Naive thymus-derived CD8-positive, alpha-beta T cell (primary cell): ENCODE measurements around the gene PDE4D. TPM values are rescaled to one million over a fixed set of nuclear protein-coding genes. Genes with fewer than 3 reads are reported as not detected.

Experiments
- ATAC-seq, 2 donors: fragments of 150-1000 bp; cut with Tn5 transposase in 1 of 2; sonication (Bioruptor Pico), chemical (Tn5 transposase) in 1 of 2; 1 replicate in 1 of 2; 2 replicates in 1 of 2; pipeline ENCODE4 v1.10.0; 2021; ENCODE audit warnings: mild to moderate bottlenecking in 2 of 2, moderate library complexity in 2 of 2
- POLR2A ChIA-PET: fragments of 350-600 bp; sonication (Branson Sonifier 250); formaldehyde crosslinking; loops from one replicate; lab custom pipeline; 2021; ENCODE audit warnings: antibody characterized with exemption; lab: Charles Lee
- DNase-seq, 10 donors: peaks; one replicate each; pipeline versions ENCODE4 v3.0.0 to v3.0.0-alpha.2; 2020 to 2022
- H3K27ac Mint-ChIP-seq, 10 donors: one replicate each; pipeline ENCODE4 v1.8.0; 2020 to 2022; ENCODE audit warnings: mild to moderate bottlenecking in 10 of 10, mixed read lengths in 10 of 10, moderate library complexity in 4 of 10, inconsistent platforms in 1 of 10
- H3K27me3 Mint-ChIP-seq, 5 donors: one replicate each; pipeline ENCODE4 v1.8.0; 2021 to 2022; ENCODE audit warnings: mixed read lengths in 5 of 5
- H3K36me3 Mint-ChIP-seq, 3 donors: one replicate each; pipeline ENCODE4 v1.8.0; 2020 to 2022; ENCODE audit warnings: mixed read lengths in 3 of 3, mild to moderate bottlenecking in 2 of 3, inconsistent platforms in 1 of 3
- H3K4me1 Mint-ChIP-seq, 4 donors: one replicate each; pipeline ENCODE4 v1.8.0; 2021 to 2022; ENCODE audit warnings: mixed read lengths in 4 of 4
- H3K4me3 Mint-ChIP-seq, 10 donors: one replicate each; pipeline ENCODE4 v1.8.0; 2020 to 2022; ENCODE audit warnings: mild to moderate bottlenecking in 10 of 10, mixed read lengths in 10 of 10, moderate library complexity in 6 of 10, inconsistent platforms in 1 of 10
- H3K9me3 Mint-ChIP-seq, 9 donors: one replicate each; pipeline ENCODE4 v1.8.0; 2020 to 2022; ENCODE audit warnings: mixed read lengths in 9 of 9, mild to moderate bottlenecking in 3 of 9, inconsistent platforms in 1 of 9, moderate library complexity in 1 of 9
- polyA plus RNA-seq, 3 donors: library from polyadenylated mRNA; unstranded; fragments of 300-500 nt; fragmentation: Illumina TruSeq; gene quantifications; one replicate each; pipeline ENCODE4 v1.2.3, GENCODE V29; 2021
- total RNA-seq, 8 experiments: library from RNA in 2 of 8; stranded (reverse) in 2 of 8; gene quantifications; one replicate each; pipeline ENCODE4 v1.2.3 and lab custom pipeline; 2021 to 2026

Gene PDE4D
- total and polyA plus RNA-seq, 5 experiments from 2014 or later = 5.8 to 35.9 (median 8.8) TPM

DNA sequence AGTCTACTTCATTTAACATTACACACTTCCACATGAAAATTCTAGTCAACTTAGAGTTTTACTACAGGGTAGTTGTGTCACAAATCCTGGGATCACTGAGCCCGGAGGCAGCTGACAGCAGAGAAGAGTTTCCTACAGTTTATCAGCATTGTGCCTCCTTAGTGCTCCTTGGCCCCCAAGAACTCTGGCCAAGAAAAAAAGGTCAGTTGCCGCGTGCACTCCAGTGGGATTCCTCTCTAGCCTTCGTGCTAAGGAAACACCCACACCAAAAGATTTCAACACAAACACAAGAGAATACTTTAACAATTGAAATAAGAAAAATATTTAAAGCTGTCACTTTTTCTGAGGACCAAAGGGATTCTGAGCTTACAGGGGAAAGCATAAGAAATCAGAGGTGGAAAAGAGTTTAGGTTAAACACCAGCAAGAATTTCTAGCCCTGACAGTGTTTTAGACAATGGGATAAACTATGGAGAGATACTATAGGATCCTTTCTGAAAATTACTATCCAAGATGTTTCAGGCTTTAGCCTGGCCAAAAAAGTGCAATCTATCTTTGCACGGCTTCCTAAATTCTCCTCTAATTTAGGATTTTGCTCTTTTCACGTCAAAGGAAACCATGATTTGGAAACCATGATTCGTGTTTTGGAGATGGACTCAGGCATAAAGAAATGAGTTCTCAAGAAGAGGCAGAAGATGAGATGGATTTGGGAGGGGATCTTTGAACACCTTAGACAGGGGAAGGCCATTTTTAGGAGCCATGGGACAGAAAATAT, 703.9 kb downstream of the PDE4D start:
- peaks cover 0 to 5% (median 0%) of the 10 kb centered on the region in 9 donors for H3K9me3 Mint-ChIP-seq
- peaks cover 3 to 23% (median 13%) of the 10 kb centered on the region in 5 donors for H3K27me3 Mint-ChIP-seq
- no peak overlapping the region for H3K27ac Mint-ChIP-seq
- H3K36me3 Mint-ChIP-seq = no peaks in the 10 kb centered on the region
- POLR2A ChIA-PET = interaction anchor here (0.5 kb wide), 1 partner anchor 86 kb away, joined by 7 read pairs; no protein-coding TSS in a partner anchor
- no peak for DNase-seq
- H3K4me3 Mint-ChIP-seq = no peak overlapping the region
- ATAC-seq = no peak
- H3K4me1 Mint-ChIP-seq = peaks cover 0 to 7% (median 3%) of the 10 kb centered on the region in 4 donors

GRCh38 chr5:59188419-59189225, 704.9 kb downstream of the PDE4D start:
- Mint-ChIP-seq H3K27ac (peak overlapping the region in 1 of 10 donors; percentile 0), H3K9me3 (no peaks in the 10 kb centered on the region), H3K4me3 (peak overlapping the region in 5 of 10 donors; percentile 1 to 42 (median 15)), H3K27me3 (peaks cover 3 to 23% (median 13%) of the 10 kb centered on the region in 5 donors), H3K4me1 (peaks cover 0 to 7% (median 3%) of the 10 kb centered on the region in 4 donors), H3K36me3 (no peaks in the 10 kb centered on the region)
- DNase-seq = peak; percentile 31 to 75 (median 54)
- ATAC-seq = peak; percentile 66 to 76
- POLR2A ChIA-PET = no interaction called here

DNA sequence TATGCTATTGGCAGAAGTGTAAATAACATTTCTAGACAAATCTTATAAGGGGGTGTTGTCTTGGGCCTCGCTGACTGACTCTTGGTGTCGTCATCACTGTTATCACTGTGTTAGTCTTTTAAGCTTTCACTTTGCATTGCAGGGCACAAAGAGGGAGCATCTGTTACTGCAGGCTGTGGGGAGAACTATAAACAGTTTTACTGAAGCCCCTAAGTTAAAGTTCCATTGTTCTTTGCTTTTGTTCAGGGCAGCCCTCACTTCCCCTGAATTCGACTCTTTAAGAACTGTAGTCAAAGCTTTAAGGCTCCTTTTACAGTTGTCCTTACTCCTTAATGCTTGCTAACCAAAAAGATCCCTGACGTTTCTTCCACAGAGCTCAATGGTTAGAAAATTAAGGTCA, 705.7 kb downstream of the PDE4D start:
- ATAC-seq = no peak
- H3K9me3 Mint-ChIP-seq = no peaks in the 10 kb centered on the region
- peaks cover 0 to 7% (median 3%) of the 10 kb centered on the region in 4 donors for H3K4me1 Mint-ChIP-seq
- no peak overlapping the region for H3K27ac Mint-ChIP-seq
- peaks cover 3 to 23% (median 13%) of the 10 kb centered on the region in 5 donors for H3K27me3 Mint-ChIP-seq
- no peak overlapping the region for H3K4me3 Mint-ChIP-seq
- POLR2A ChIA-PET = no interaction called here
- DNase-seq = no peak
- no peaks in the 10 kb centered on the region for H3K36me3 Mint-ChIP-seq

DNA sequence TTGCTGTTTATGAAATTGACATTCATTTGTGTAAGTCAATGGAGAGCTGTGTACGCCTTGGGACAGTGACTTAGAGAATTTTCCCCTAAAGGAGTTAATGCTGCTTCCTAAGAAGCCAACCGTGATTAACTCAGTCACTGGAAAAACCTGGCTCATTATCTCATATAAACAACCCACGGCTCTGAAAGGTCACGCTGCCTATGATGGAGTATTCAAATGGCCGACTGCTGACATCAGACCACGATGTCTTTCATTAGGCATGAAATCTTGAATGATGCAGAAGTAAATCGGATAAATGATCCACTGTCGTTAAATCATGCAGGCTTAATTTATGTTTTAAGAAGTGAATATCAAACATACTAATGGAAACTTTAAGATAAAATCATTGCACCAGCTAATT, 706.9 kb downstream of the PDE4D start:
- Mint-ChIP-seq H3K27ac (no peak overlapping the region), H3K4me1 (peaks cover 0 to 7% (median 3%) of the 10 kb centered on the region in 4 donors), H3K4me3 (no peak overlapping the region), H3K27me3 (peaks cover 3 to 23% (median 13%) of the 10 kb centered on the region in 5 donors), H3K9me3 (no peaks in the 10 kb centered on the region), H3K36me3 (no peaks in the 10 kb centered on the region)
- no peak for ATAC-seq
- no peak for DNase-seq
- POLR2A ChIA-PET = no interaction called here

GRCh38 chr5:59185757-59186385, 707.7 kb downstream of the PDE4D start:
- Mint-ChIP-seq H3K4me3 (no peak overlapping the region), H3K4me1 (peaks cover 0 to 7% (median 3%) of the 10 kb centered on the region in 4 donors), H3K27ac (no peak overlapping the region), H3K9me3 (no peaks in the 10 kb centered on the region), H3K27me3 (peaks cover 3 to 23% (median 13%) of the 10 kb centered on the region in 5 donors), H3K36me3 (no peaks in the 10 kb centered on the region)
- POLR2A ChIA-PET = no interaction called here
- ATAC-seq (no peak), DNase-seq (no peak)

- Mint-ChIP-seq H3K4me1 (peaks cover 0 to 7% (median 3%) of the 10 kb centered on the region in 4 donors), H3K27ac (peak overlapping the region in 1 of 10 donors; percentile 2), H3K27me3 (peaks cover 3 to 21% (median 10%) of the 10 kb centered on the region in 5 donors), H3K9me3 (no peaks in the 10 kb centered on the region), H3K4me3 (no peak overlapping the region), H3K36me3 (no peaks in the 10 kb centered on the region)
- DNase-seq (no peak), ATAC-seq (no peak)
- POLR2A ChIA-PET = no interaction called here
These were observed 708.8 kb downstream of the PDE4D start for GRCh38 chr5:59184769-59185168.

- DNase-seq = no peak
- no peak for ATAC-seq
- H3K4me1 Mint-ChIP-seq = peaks cover 0 to 6% (median 0%) of the 10 kb centered on the region in 4 donors
- no peaks in the 10 kb centered on the region for H3K9me3 Mint-ChIP-seq
- POLR2A ChIA-PET = no interaction called here
- H3K4me3 Mint-ChIP-seq = no peak overlapping the region
- no peaks in the 10 kb centered on the region for H3K36me3 Mint-ChIP-seq
- peaks cover 0 to 8% (median under 1%) of the 10 kb centered on the region in 5 donors for H3K27me3 Mint-ChIP-seq
- H3K27ac Mint-ChIP-seq = no peak overlapping the region
These were observed 710.8 kb downstream of the PDE4D start for GRCh38 chr5:59182760-59183159.

- DNase-seq = no peak
- Mint-ChIP-seq H3K27me3 (peaks cover 0 to 5% (median 0%) of the 10 kb centered on the region in 5 donors), H3K9me3 (no peaks in the 10 kb centered on the region), H3K27ac (no peak overlapping the region), H3K4me3 (no peak overlapping the region), H3K36me3 (no peaks in the 10 kb centered on the region), H3K4me1 (peaks cover 0 to 6% (median 0%) of the 10 kb centered on the region in 4 donors)
- POLR2A ChIA-PET = no interaction called here
- no peak for ATAC-seq
These were observed 713.0 kb downstream of the PDE4D start for GRCh38 chr5:59180515-59180914.

GRCh38 chr5:59179704-59180103, 713.8 kb downstream of the PDE4D start:
- H3K4me3 Mint-ChIP-seq = no peak overlapping the region
- no peaks in the 10 kb centered on the region for H3K36me3 Mint-ChIP-seq
- no peaks in the 10 kb centered on the region for H3K9me3 Mint-ChIP-seq
- H3K27me3 Mint-ChIP-seq = peaks cover 0 to 5% (median 0%) of the 10 kb centered on the region in 5 donors
- POLR2A ChIA-PET = no interaction called here
- H3K27ac Mint-ChIP-seq = no peak overlapping the region
- ATAC-seq = no peak
- peaks cover 0 to 6% (median 0%) of the 10 kb centered on the region in 4 donors for H3K4me1 Mint-ChIP-seq
- DNase-seq = no peak

DNA sequence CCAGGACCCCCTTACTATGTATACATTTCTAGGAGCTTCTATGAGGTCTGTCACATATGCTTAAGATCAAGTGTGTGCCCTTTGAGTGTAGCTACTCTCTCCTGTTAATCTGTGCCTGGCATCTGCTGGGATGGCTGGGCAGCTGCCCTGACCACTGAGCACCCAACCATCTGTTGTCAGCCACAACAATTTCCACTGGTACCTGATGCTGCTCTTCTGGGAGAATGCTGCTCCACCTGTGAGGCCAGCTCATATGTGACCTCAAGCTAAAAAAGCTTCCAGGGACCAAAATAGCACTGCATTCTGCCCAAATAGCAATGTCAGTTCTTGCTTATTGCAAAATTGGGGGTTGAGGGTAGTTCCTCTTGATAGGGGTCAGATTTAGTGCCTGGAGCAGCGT, 715.0 kb downstream of the PDE4D start:
- H3K4me3 Mint-ChIP-seq = no peak overlapping the region
- no peaks in the 10 kb centered on the region for H3K9me3 Mint-ChIP-seq

GRCh38 chr5:59178071-59178470, 715.5 kb downstream of the PDE4D start:
- Mint-ChIP-seq H3K9me3 (no peaks in the 10 kb centered on the region), H3K4me1 (peaks cover 0 to 6% (median 0%) of the 10 kb centered on the region in 4 donors), H3K27me3 (peaks cover 0 to 5% (median 0%) of the 10 kb centered on the region in 5 donors), H3K27ac (peak overlapping the region in 1 of 10 donors; percentile 6), H3K4me3 (no peak overlapping the region), H3K36me3 (no peaks in the 10 kb centered on the region)
- ATAC-seq (no peak), DNase-seq (no peak)
- POLR2A ChIA-PET = no interaction called here

More for the DNA sequence above, 715.0 kb downstream of the PDE4D start:
- H3K27ac Mint-ChIP-seq = no peak overlapping the region
- no peaks in the 10 kb centered on the region for H3K36me3 Mint-ChIP-seq
- H3K4me1 Mint-ChIP-seq = peaks cover 0 to 6% (median 0%) of the 10 kb centered on the region in 4 donors
- POLR2A ChIA-PET = no interaction called here
- no peak for ATAC-seq
- H3K27me3 Mint-ChIP-seq = peaks cover 0 to 5% (median 0%) of the 10 kb centered on the region in 5 donors
- no peak for DNase-seq

GRCh38 chr5:59177644-59178043, 715.9 kb downstream of the PDE4D start:
- DNase-seq (no peak), ATAC-seq (no peak)
- Mint-ChIP-seq H3K36me3 (no peaks in the 10 kb centered on the region), H3K4me1 (peaks cover 0 to 6% (median 0%) of the 10 kb centered on the region in 4 donors), H3K27ac (no peak overlapping the region), H3K27me3 (peaks cover 0 to 2% (median 0%) of the 10 kb centered on the region in 5 donors), H3K9me3 (no peaks in the 10 kb centered on the region), H3K4me3 (no peak overlapping the region)
- POLR2A ChIA-PET = no interaction called here
